WTC11 (cell line): ENCODE measurements around the gene SLC16A7. TPM values are rescaled to one million over a fixed set of nuclear protein-coding genes. Genes with fewer than 3 reads are reported as not detected.

ENCODE experiments used
- ATAC-seq: fragments of 200-7000 bp; cut with Tn5 transposase; 2 replicates; pipeline ENCODE4 v1.10.0; 2021; ENCODE audit warnings: mild to moderate bottlenecking, moderate library complexity
- CTCF ChIA-PET: fragments of 300-600 bp; sonication (Branson Sonifier 250); formaldehyde crosslinking; loops from one replicate; lab custom pipeline; 2021; ENCODE audit warnings: antibody characterized with exemption; lab: Charles Lee
- POLR2A ChIA-PET: fragments of 350-600 bp; sonication (Branson Sonifier 250); formaldehyde crosslinking; loops from one replicate; lab custom pipeline; 2021; ENCODE audit warnings: antibody characterized with exemption; lab: Charles Lee
- DNase-seq: peaks from one replicate; pipeline ENCODE4 v3.0.0; 2021; ENCODE audit warnings: low spot score
- H3K27ac Mint-ChIP-seq: 2 replicates; pipeline ENCODE4 v1.8.0; 2021; ENCODE audit warnings: mixed read lengths
- H3K27me3 Mint-ChIP-seq: 2 replicates; pipeline ENCODE4 v1.8.0; 2021; ENCODE audit warnings: low read depth, mild to moderate bottlenecking, moderate library complexity, mixed read lengths
- H3K36me3 Mint-ChIP-seq: 2 replicates; pipeline ENCODE4 v1.8.0; 2021; ENCODE audit warnings: mixed read lengths
- H3K4me1 Mint-ChIP-seq: 2 replicates; pipeline ENCODE4 v1.8.0; 2022; ENCODE audit warnings: mixed read lengths
- H3K4me3 Mint-ChIP-seq: 2 replicates; pipeline ENCODE4 v1.8.0; 2021; ENCODE audit warnings: mild to moderate bottlenecking, moderate library complexity, mixed read lengths
- H3K9me3 Mint-ChIP-seq: 2 replicates; pipeline ENCODE4 v1.8.0; 2021; ENCODE audit warnings: mixed read lengths
- AFF4 ChIP-seq: sonication (generic); formaldehyde crosslinking; IDR thresholded peaks from 2 replicates; pipeline ENCODE4 v1.8.1; 2023; ENCODE audit warnings: mild to moderate bottlenecking, missing genetic modification reagents, borderline replicate concordance
- ARID4B ChIP-seq: sonication (generic); formaldehyde crosslinking; IDR thresholded peaks from 2 replicates; pipeline ENCODE4 v1.8.0; 2023; ENCODE audit warnings: missing genetic modification reagents, mild to moderate bottlenecking, borderline replicate concordance
- ERG ChIP-seq: fragments of 250-450 bp; sonication (Bioruptor Pico); IDR thresholded peaks from 2 replicates; pipeline ENCODE4 v1.8.0; 2021; ENCODE audit warnings: mild to moderate bottlenecking
- FOXP4 ChIP-seq: sonication (generic); formaldehyde crosslinking; IDR thresholded peaks from 2 replicates; pipeline ENCODE4 v1.8.0; 2022; ENCODE audit warnings: mild to moderate bottlenecking, missing genetic modification reagents
- GRHL2 ChIP-seq: fragments of 250-450 bp; sonication (Bioruptor Pico); IDR thresholded peaks from 2 replicates; pipeline ENCODE4 v1.8.0; 2022; ENCODE audit warnings: mild to moderate bottlenecking, moderate library complexity; ENCODE audit not compliant: insufficient replicate concordance, severe bottlenecking
- IRF2 ChIP-seq: sonication (generic); formaldehyde crosslinking; IDR thresholded peaks from 2 replicates; pipeline ENCODE4 v1.8.0; 2022; ENCODE audit warnings: low read depth, missing genetic modification reagents, borderline replicate concordance
- JUN ChIP-seq: sonication (generic); formaldehyde crosslinking; IDR thresholded peaks from 2 replicates; pipeline ENCODE4 v1.8.0; 2023; ENCODE audit warnings: mild to moderate bottlenecking, missing genetic modification reagents
- MLX ChIP-seq: sonication (generic); formaldehyde crosslinking; IDR thresholded peaks from 2 replicates; pipeline ENCODE4 v1.8.1; 2023; ENCODE audit warnings: mild to moderate bottlenecking, missing genetic modification reagents, moderate library complexity
- MXD4 ChIP-seq: fragments of 250-450 bp; sonication (Bioruptor Pico); IDR thresholded peaks from 2 replicates; pipeline ENCODE4 v1.8.0; 2021; ENCODE audit warnings: mild to moderate bottlenecking, moderate library complexity, borderline replicate concordance
- SMAD4 ChIP-seq: sonication (generic); formaldehyde crosslinking; IDR thresholded peaks from 2 replicates; pipeline ENCODE4 v1.8.0; 2022; ENCODE audit warnings: mild to moderate bottlenecking, missing genetic modification reagents
- SOX15 ChIP-seq: fragments of 250-450 bp; sonication (Bioruptor Pico); IDR thresholded peaks from 2 replicates; pipeline ENCODE4 v1.9.0; 2021; ENCODE audit warnings: mild to moderate bottlenecking
- TEAD1 ChIP-seq: sonication (generic); formaldehyde crosslinking; IDR thresholded peaks from 2 replicates; pipeline ENCODE4 v1.8.0; 2022; ENCODE audit warnings: mild to moderate bottlenecking, missing genetic modification reagents
- ZNF396 ChIP-seq: fragments of 250-450 bp; sonication (Bioruptor Pico); IDR thresholded peaks from 2 replicates; pipeline ENCODE4 v1.8.0; 2021; ENCODE audit warnings: mild to moderate bottlenecking, moderate library complexity, borderline replicate concordance
- ZNF512 ChIP-seq: sonication (generic); formaldehyde crosslinking; IDR thresholded peaks from 2 replicates; pipeline ENCODE4 v1.8.1; 2022; ENCODE audit warnings: missing genetic modification reagents, borderline replicate concordance
- ZSCAN18 ChIP-seq: fragments of 250-450 bp; sonication (Bioruptor Pico); IDR thresholded peaks from 2 replicates; pipeline ENCODE4 v2.1.2; 2022; ENCODE audit warnings: mild to moderate bottlenecking, moderate library complexity
- total RNA-seq: library from RNA; stranded (reverse); gene quantifications from 3 replicates; pipeline ENCODE4 v1.2.3, GENCODE V29; 2021

SLC16A7 gene
- total RNA-seq, 1 experiment from 2014 or later: 3.4 TPM

GRCh38 chr12:59646636-59647035 lies 50.8 kb downstream of the SLC16A7 start:
- ATAC-seq (no peak), DNase-seq (no peak)
- Mint-ChIP-seq H3K4me3 (no peak overlapping the region), H3K27ac (no peak overlapping the region), H3K9me3 (peaks cover 22% of the 10 kb centered on the region), H3K4me1 (no peaks in the 10 kb centered on the region), H3K36me3 (peaks cover 2% of the 10 kb centered on the region), H3K27me3 (no peaks in the 10 kb centered on the region)
- no peak for TF ChIP-seq TEAD1 (CRISPR knock-in tag)
- no peak for TF ChIP-seq ARID4B (CRISPR knock-in tag)
- no peak for TF ChIP-seq ZNF512 (CRISPR knock-in tag)
- no peak for TF ChIP-seq AFF4 (CRISPR knock-in tag)
- TF ChIP-seq MXD4 (CRISPR knock-in tag): no peak
- no peak for TF ChIP-seq MLX (CRISPR knock-in tag)
- CTCF ChIA-PET: no interaction called here
- POLR2A ChIA-PET: no interaction called here

- DNase-seq (no peak), ATAC-seq (no peak)
- ChIA-PET CTCF (no interaction called here), POLR2A (no interaction called here)
- no peak overlapping the region for H3K4me3 Mint-ChIP-seq
- peaks cover 22% of the 10 kb centered on the region for H3K9me3 Mint-ChIP-seq
- H3K36me3 Mint-ChIP-seq: peaks cover 2% of the 10 kb centered on the region
- no peaks in the 10 kb centered on the region for H3K4me1 Mint-ChIP-seq
- no peaks in the 10 kb centered on the region for H3K27me3 Mint-ChIP-seq
- H3K27ac Mint-ChIP-seq: no peak overlapping the region
- no peak for TF ChIP-seq ZSCAN18
Observed at GRCh38 chr12:59649203-59649602, 53.4 kb downstream of the SLC16A7 start.

- CTCF ChIA-PET: interaction anchor here (0.9 to 1.3 kb wide), 2 partner anchors 55 to 247 kb away, joined by 3 read pairs; partner anchors contain the start of gene SLC16A7
- POLR2A ChIA-PET: no interaction called here
- TF ChIP-seq ERG (no peak), GRHL2 (CRISPR knock-in tag) (no peak), SOX15 (CRISPR knock-in tag) (no peak), JUN (CRISPR knock-in tag) (no peak), FOXP4 (CRISPR knock-in tag) (no peak), MXD4 (CRISPR knock-in tag) (no peak), IRF2 (no peak), ZNF396 (CRISPR knock-in tag) (no peak), SMAD4 (no peak)
Observed at GRCh38 chr12:59650588-59651228, 54.9 kb downstream of the SLC16A7 start.

More at GRCh38 chr12:59650588-59651228, 54.9 kb downstream of the SLC16A7 start:
- Mint-ChIP-seq H3K36me3 (no peaks in the 10 kb centered on the region; the same call in 1 of the 2 replicates), H3K9me3 (peaks cover 11% of the 10 kb centered on the region), H3K4me3 (no peak overlapping the region), H3K27ac (no peak overlapping the region), H3K27me3 (no peaks in the 10 kb centered on the region), H3K4me1 (no peaks in the 10 kb centered on the region)
- ATAC-seq: peak; percentile 56
- no peak for DNase-seq
